HL-60 (cell line): ENCODE measurements around the gene SLC6A18.

Experiments used
- DNase-seq, 2 experiments: peaks; one replicate each; pipeline ENCODE4 v3.0.0-alpha.2; 2010 to 2020; ENCODE audit warnings: low read depth in 1 of 2, low spot score in 1 of 2
- H3K27ac ChIP-seq: fragments of 250-450 bp; sonication (Bioruptor Pico); replicated peaks from 2 replicates; pipeline ENCODE4 v1.5.1; 2020; ENCODE audit warnings: mild to moderate bottlenecking, moderate library complexity
- H3K27me3 ChIP-seq: fragments of 250-450 bp; sonication (Bioruptor Pico); 2 replicates; pipeline ENCODE4 v1.5.1; 2021; ENCODE audit warnings: mild to moderate bottlenecking, moderate library complexity; ENCODE audit not compliant: insufficient read depth, poor library complexity, severe bottlenecking
- H3K4me3 ChIP-seq: replicated peaks from 2 replicates; pipeline ENCODE4 v1.5.1; 2011; ENCODE audit warnings: mild to moderate bottlenecking, control low read depth, low read length; ENCODE audit not compliant: insufficient read depth
- CTCF ChIP-seq: IDR thresholded peaks from one replicate; pipeline ENCODE4 v1.5.1; 2011; ENCODE audit warnings: low read length, control low read depth, inconsistent platforms; ENCODE audit not compliant: insufficient read depth
- GABPA ChIP-seq: IDR thresholded peaks from 2 replicates; pipeline ENCODE4 v1.6.1; 2012; ENCODE audit warnings: low read depth
- POLR2AphosphoS5 ChIP-seq: IDR thresholded peaks from 2 replicates; pipeline ENCODE4 v1.6.1; 2012; ENCODE audit warnings: low read depth
- REST ChIP-seq: IDR thresholded peaks from 2 replicates; pipeline ENCODE4 v1.6.1; 2012; ENCODE audit warnings: low read depth; ENCODE audit not compliant: insufficient replicate concordance
- SPI1 ChIP-seq: IDR thresholded peaks from 2 replicates; pipeline ENCODE4 v1.6.1; 2012; ENCODE audit warnings: low read depth, mild to moderate bottlenecking, borderline replicate concordance

Gene SLC6A18

GRCh38 chr5:1232780-1233179, 7.6 kb downstream of the SLC6A18 start:
- no peak overlapping the region for H3K4me3 ChIP-seq
- no peak for DNase-seq
- no peaks in the 10 kb centered on the region for H3K27me3 ChIP-seq
- no peak overlapping the region for H3K27ac ChIP-seq
- TF ChIP-seq GABPA (no peak), REST (no peak), POLR2AphosphoS5 (no peak), SPI1 (no peak), CTCF (no peak)

GRCh38 chr5:1235379-1235778, 10.2 kb downstream of the SLC6A18 start:
- no peaks in the 10 kb centered on the region for H3K27me3 ChIP-seq
- TF ChIP-seq GABPA (no peak), REST (no peak), CTCF (no peak), SPI1 (no peak), POLR2AphosphoS5 (no peak)
- no peak overlapping the region for H3K4me3 ChIP-seq
- no peak overlapping the region for H3K27ac ChIP-seq
- no peak for DNase-seq

- no peak for DNase-seq
- H3K27ac ChIP-seq: no peak overlapping the region
- H3K4me3 ChIP-seq: no peak overlapping the region
- no peaks in the 10 kb centered on the region for H3K27me3 ChIP-seq
- no peak for TF ChIP-seq CTCF
- no peak for TF ChIP-seq SPI1
- no peak for TF ChIP-seq GABPA
- TF ChIP-seq POLR2AphosphoS5: no peak
- TF ChIP-seq REST: no peak
These were observed 10.7 kb downstream of the SLC6A18 start for GRCh38 chr5:1235838-1236237.
